SK-N-SH treated with all-trans-retinoic acid at 6 μM for 48 hours (cell line): ENCODE measurements around the gene RHOC.

ENCODE experiments used
- ATAC-seq: fragments of 200-7000 bp; cut with Tn5 transposase; 3 replicates; pipeline ENCODE4 v1.9.1; 2020; ENCODE audit warnings: mild to moderate bottlenecking, moderate library complexity
- ARNTL ChIP-seq: fragments of 450-650 bp; formaldehyde crosslinking; IDR thresholded peaks from 2 replicates; pipeline ENCODE4 v1.5.0; 2020; ENCODE audit warnings: low read depth, mild to moderate bottlenecking, moderate library complexity, borderline replicate concordance
- CSRNP3 ChIP-seq: fragments of 250-450 bp; sonication (Bioruptor Pico); IDR thresholded peaks from 2 replicates; pipeline ENCODE4 v1.5.1; 2021; ENCODE audit warnings: mild to moderate bottlenecking, moderate library complexity
- ESRRG ChIP-seq: fragments of 250-450 bp; sonication (Bioruptor Pico); IDR thresholded peaks from 2 replicates; pipeline ENCODE4 v1.6.1; 2021; ENCODE audit warnings: mild to moderate bottlenecking
- GLIS3 ChIP-seq: fragments of 250-450 bp; sonication (Bioruptor Pico); IDR thresholded peaks from 2 replicates; pipeline ENCODE4 v1.5.0; 2020; ENCODE audit warnings: mild to moderate bottlenecking, moderate library complexity
- ISL1 ChIP-seq: fragments of 250-450 bp; sonication (Bioruptor Pico); IDR thresholded peaks from 2 replicates; pipeline ENCODE4 v2.1.2; 2022; ENCODE audit warnings: mild to moderate bottlenecking, moderate library complexity
- OSR1 ChIP-seq: fragments of 250-450 bp; sonication (Bioruptor Pico); IDR thresholded peaks from 2 replicates; pipeline ENCODE4 v1.8.0; 2022; ENCODE audit warnings: moderate library complexity, mild to moderate bottlenecking, inconsistent platforms
- PATZ1 ChIP-seq: fragments of 250-450 bp; sonication (Bioruptor Pico); IDR thresholded peaks from 2 replicates; pipeline ENCODE4 v1.8.0; 2020; ENCODE audit warnings: mild to moderate bottlenecking, moderate library complexity, borderline replicate concordance
- POU6F1 ChIP-seq: fragments of 250-450 bp; sonication (Bioruptor Pico); IDR thresholded peaks from 2 replicates; pipeline ENCODE4 v1.8.0; 2021; ENCODE audit warnings: low read depth, mild to moderate bottlenecking, moderate library complexity, borderline replicate concordance
- PPARA ChIP-seq: fragments of 250-450 bp; sonication (Bioruptor Pico); IDR thresholded peaks from 2 replicates; pipeline ENCODE4 v1.5.0; 2020; ENCODE audit warnings: mild to moderate bottlenecking, borderline replicate concordance
- SNAI2 ChIP-seq: fragments of 250-450 bp; sonication (Bioruptor Pico); IDR thresholded peaks from 2 replicates; pipeline ENCODE4 v1.5.0; 2020; ENCODE audit warnings: mild to moderate bottlenecking, moderate library complexity
- TCF4 ChIP-seq: fragments of 250-450 bp; sonication (Bioruptor Pico); IDR thresholded peaks from 2 replicates; pipeline ENCODE4 v1.8.0; 2021; ENCODE audit warnings: mild to moderate bottlenecking, moderate library complexity, borderline replicate concordance
- TSHZ2 ChIP-seq: fragments of 250-450 bp; sonication (Bioruptor Pico); IDR thresholded peaks from 2 replicates; pipeline ENCODE4 v1.5.0; 2020; ENCODE audit warnings: mild to moderate bottlenecking, moderate library complexity
- ZC3H10 ChIP-seq: fragments of 250-450 bp; sonication (Bioruptor Pico); IDR thresholded peaks from 2 replicates; pipeline ENCODE4 v1.5.1; 2021; ENCODE audit warnings: mild to moderate bottlenecking, moderate library complexity
- ZFP30 ChIP-seq: fragments of 450-650 bp; formaldehyde crosslinking; IDR thresholded peaks from 2 replicates; pipeline ENCODE4 v1.5.0; 2022; ENCODE audit warnings: mild to moderate bottlenecking, moderate library complexity
- ZNF70 ChIP-seq: fragments of 450-650 bp; formaldehyde crosslinking; IDR thresholded peaks from 2 replicates; pipeline ENCODE4 v1.5.0; 2020; ENCODE audit warnings: mild to moderate bottlenecking, moderate library complexity
- ZNF8 ChIP-seq: fragments of 450-650 bp; formaldehyde crosslinking; IDR thresholded peaks from 2 replicates; pipeline ENCODE4 v1.5.0; 2020; ENCODE audit warnings: mild to moderate bottlenecking, moderate library complexity

RHOC gene

GRCh38 chr1:112674986-112675727 is 31.8 kb downstream of the RHOC start:
- peak; percentile 72 for ATAC-seq
- TF ChIP-seq ARNTL (CRISPR knock-in tag) (no peak), GLIS3 (CRISPR knock-in tag) (no peak), TCF4 (no peak), OSR1 (CRISPR knock-in tag) (no peak), TSHZ2 (CRISPR knock-in tag) (no peak), PPARA (no peak), ZNF8 (CRISPR knock-in tag) (no peak), ZNF70 (CRISPR knock-in tag) (no peak)

GRCh38 chr1:112674440-112674985 is 32.4 kb downstream of the RHOC start, which contains the start of gene MOV10:
Gene MOV10 (plus strand): TSS chr1:112674659. CDS start chr1:112674913, 254 bp downstream.
- 0 out of 2 replicates have a peak, but pooled peaks have one; percentile 9 for TF ChIP-seq GLIS3 (CRISPR knock-in tag)
- TF ChIP-seq ESRRG: 0 out of 2 replicates have a peak, but pooled peaks have one; percentile 19
- peak; percentile 31; the same call in 1 of the 2 replicates for TF ChIP-seq ZC3H10 (CRISPR knock-in tag)
- TF ChIP-seq POU6F1 (CRISPR knock-in tag): no peak
- peak; percentile 87; the same call in 1 of the 2 replicates for TF ChIP-seq PATZ1 (CRISPR knock-in tag)
- TF ChIP-seq CSRNP3 (CRISPR knock-in tag): peak; percentile 68; the same call in 1 of the 2 replicates
- no peak for TF ChIP-seq ISL1
- ATAC-seq: peak; percentile 81

- peak; percentile 64 for ATAC-seq
- TF ChIP-seq ZC3H10 (CRISPR knock-in tag) (no peak), ZFP30 (CRISPR knock-in tag) (no peak), SNAI2 (CRISPR knock-in tag) (no peak), CSRNP3 (CRISPR knock-in tag) (no peak; the same call in 1 of the 2 replicates), ZNF70 (CRISPR knock-in tag) (no peak), PPARA (no peak), TSHZ2 (CRISPR knock-in tag) (no peak), ESRRG (no peak)
- TF ChIP-seq, all 23 proteins: peak for 0
Measured at GRCh38 chr1:112673592-112674439, 33.1 kb downstream of the RHOC start.
